ENCODE measurements around the gene VAV1. TPM values are rescaled to one million over a fixed set of nuclear protein-coding genes. Genes with fewer than 3 reads are reported as not detected.

VAV1 gene
- total RNA-seq, 4 donors from 2014 or later, result 0.83 to 7.6 (median 3.6) TPM

DNA sequence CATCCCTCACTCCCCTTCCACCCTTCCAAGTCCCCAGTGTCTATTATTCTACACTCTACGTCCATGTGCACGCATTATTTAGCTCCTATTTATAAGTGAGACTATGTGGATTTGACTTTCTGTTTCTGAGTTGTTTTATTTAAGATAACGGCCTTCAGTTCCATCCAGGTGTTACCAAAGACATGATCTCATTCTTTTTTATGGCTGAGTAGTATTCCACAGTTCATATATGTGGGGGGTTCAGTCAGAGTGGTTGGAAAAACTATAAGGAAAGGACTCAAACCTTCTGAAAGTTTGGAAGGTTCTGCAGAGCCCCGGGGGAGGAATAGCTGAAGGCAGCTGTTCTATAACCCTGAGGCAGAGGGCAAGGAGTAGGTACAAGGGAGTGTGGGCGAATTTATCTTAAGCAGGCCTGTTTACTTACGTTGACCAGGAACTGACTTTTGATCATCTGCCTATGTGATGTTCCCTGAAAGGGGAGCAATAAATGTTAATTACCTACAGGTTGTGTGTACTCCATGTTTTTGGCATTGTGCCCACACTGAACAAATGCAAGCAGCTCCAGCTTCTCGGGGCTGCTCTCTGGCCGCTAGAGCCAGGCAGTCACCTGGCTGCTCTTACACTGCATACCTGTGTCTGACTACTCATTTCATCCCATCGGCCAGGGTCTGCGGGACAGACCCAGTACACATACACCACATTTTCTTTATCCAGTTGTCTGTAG lies 101.4 kb downstream of the VAV1 start:
- TF ChIP-seq CTCF (IDR thresholded peaks at IDR 0.05) (no peak), POLR2A (IDR thresholded peaks at IDR 0.05) (no peak)
- Histone ChIP-seq H3K36me3 (no peaks in the 10 kb centered on the region), H3K4me3 (no peak overlapping the region), H3K27ac (no peak overlapping the region), H3K27me3 (peaks cover 0 to 20% (median 0%) of the 10 kb centered on the region in 4 donors), H3K4me1 (no peaks in the 10 kb centered on the region), H3K9me3 (peaks cover 0 to 1% (median 0%) of the 10 kb centered on the region in 3 donors)
- DNase-seq, result no peak
- WGBS, 2 donors, result 83 to 90% methylated on average over 10 of the region's 10 CpGs
- intact Hi-C loops (cut with DNase I), result no loop called here

DNA sequence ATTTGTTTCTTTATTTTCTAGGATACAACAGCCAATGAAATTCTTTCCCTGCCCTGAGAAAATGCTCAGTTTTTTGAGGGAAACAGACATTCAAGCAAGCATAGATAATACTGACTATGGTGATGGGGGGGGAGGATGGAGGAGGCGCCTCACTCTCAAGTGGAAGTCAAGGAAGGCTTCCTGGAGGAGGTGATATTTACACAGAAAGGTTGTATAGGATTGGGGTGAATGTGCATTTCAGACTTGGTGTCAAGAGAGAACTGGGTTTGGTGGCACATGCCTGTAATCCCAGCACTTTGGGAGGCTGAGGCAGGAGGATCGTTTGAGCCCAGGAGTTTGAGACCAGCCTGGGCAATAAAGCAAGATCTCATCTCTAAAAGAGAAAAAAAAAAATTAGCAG lies 102.7 kb downstream of the VAV1 start:
- TF ChIP-seq CTCF (IDR thresholded peaks at IDR 0.05), result no peak
- no peak for TF ChIP-seq POLR2A (IDR thresholded peaks at IDR 0.05)
- intact Hi-C loops (cut with DNase I), result no loop called here

GRCh38 chr19:6876748-6877147 lies 104.2 kb downstream of the VAV1 start:
- DNase-seq, result no peak
- Histone ChIP-seq H3K9me3 (peaks cover 0 to 10% (median 0%) of the 10 kb centered on the region in 3 donors), H3K36me3 (no peaks in the 10 kb centered on the region), H3K4me3 (no peak overlapping the region), H3K4me1 (no peaks in the 10 kb centered on the region), H3K27ac (no peak overlapping the region), H3K27me3 (peaks cover 0 to 43% (median 0%) of the 10 kb centered on the region in 4 donors)
- 31 to 61% methylated on average over 7 of the region's 7 CpGs for WGBS, 2 donors
- TF ChIP-seq CTCF (IDR thresholded peaks at IDR 0.05) (no peak), POLR2A (IDR thresholded peaks at IDR 0.05) (no peak)
- intact Hi-C loops (cut with DNase I), result no loop called here

More for the DNA sequence above, 102.7 kb downstream of the VAV1 start:
- Histone ChIP-seq H3K4me3 (no peak overlapping the region), H3K4me1 (no peaks in the 10 kb centered on the region), H3K9me3 (peaks cover 0 to 10% (median 0%) of the 10 kb centered on the region in 3 donors), H3K27me3 (peaks cover 0 to 30% (median 0%) of the 10 kb centered on the region in 4 donors), H3K27ac (no peak overlapping the region), H3K36me3 (no peaks in the 10 kb centered on the region)
- 72 to 85% methylated on average over 2 of the region's 2 CpGs for WGBS, 2 donors
- no peak for DNase-seq

- peaks cover 0 to 10% (median 0%) of the 10 kb centered on the region in 3 donors for H3K9me3 ChIP-seq
- H3K27ac ChIP-seq, result no peak overlapping the region
- no peak for DNase-seq
- no peaks in the 10 kb centered on the region for H3K4me1 ChIP-seq
- WGBS, 2 donors, result 66 to 81% methylated on average over 4 of the region's 4 CpGs
- no peak for TF ChIP-seq POLR2A (IDR thresholded peaks at IDR 0.05)
- no peak for TF ChIP-seq CTCF (IDR thresholded peaks at IDR 0.05)
- intact Hi-C loops (cut with DNase I), result no loop called here
- H3K27me3 ChIP-seq, result peaks cover 0 to 43% (median 0%) of the 10 kb centered on the region in 4 donors
- H3K4me3 ChIP-seq, result no peak overlapping the region
- no peaks in the 10 kb centered on the region for H3K36me3 ChIP-seq
Measured at GRCh38 chr19:6877766-6878165, 105.3 kb downstream of the VAV1 start.

DNA sequence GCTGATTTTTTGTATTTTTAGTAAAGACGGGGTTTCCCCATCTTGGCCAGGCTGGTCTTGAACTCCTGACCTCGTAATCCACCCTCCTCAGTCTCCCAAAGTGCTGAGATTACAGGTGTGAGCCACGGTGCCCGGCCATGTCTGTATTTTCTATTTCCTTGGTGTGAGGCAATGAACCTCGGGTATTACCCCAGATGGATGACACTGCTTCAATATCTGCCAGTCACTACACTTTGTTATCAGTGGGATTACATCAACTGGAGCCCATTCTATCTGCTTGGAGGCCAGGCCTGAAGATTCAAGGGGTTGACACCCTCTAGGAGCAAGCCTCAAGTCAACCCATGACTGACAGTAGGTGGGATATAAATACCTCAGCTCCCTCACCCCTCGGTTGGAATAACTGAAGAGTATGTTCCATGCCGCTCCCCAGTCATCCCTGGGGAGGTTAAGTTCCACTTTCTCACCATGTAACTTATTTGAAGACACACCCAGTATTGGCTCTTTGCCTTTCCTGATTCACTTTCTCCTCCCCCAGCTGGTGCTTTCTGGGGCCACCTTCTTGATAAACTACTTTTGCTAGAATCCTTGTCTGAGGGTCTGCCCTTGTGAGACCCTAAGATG lies 113.9 kb downstream of the VAV1 start:
- 62 to 74% methylated on average over 4 to 5 of the region's 7 CpGs for WGBS, 2 donors
- intact Hi-C loops (cut with DNase I), result no loop called here

More for the DNA sequence above, 113.9 kb downstream of the VAV1 start:
- no peak overlapping the region for H3K27ac ChIP-seq
- H3K9me3 ChIP-seq, result peaks cover 0 to 7% (median 6%) of the 10 kb centered on the region in 3 donors
- DNase-seq, result no peak
- no peaks in the 10 kb centered on the region for H3K36me3 ChIP-seq
- no peak overlapping the region for H3K4me3 ChIP-seq
- peaks cover 0 to 16% (median 0%) of the 10 kb centered on the region in 4 donors for H3K27me3 ChIP-seq
- H3K4me1 ChIP-seq, result no peaks in the 10 kb centered on the region
- TF ChIP-seq POLR2A (IDR thresholded peaks at IDR 0.05) (no peak), CTCF (IDR thresholded peaks at IDR 0.05) (no peak)

All from esophagus squamous epithelium (tissue), 5 donors.